HCT116 (cell line): ENCODE data around the gene BEND7. TPM values are rescaled to one million over a fixed set of nuclear protein-coding genes. Genes with fewer than 3 reads are reported as not detected.

Experiments used
- ATAC-seq: fragments of 200-7000 bp; cut with Tn5 transposase; 2 replicates; pipeline ENCODE4 v1.9.1; 2020; ENCODE audit warnings: mild to moderate bottlenecking, moderate library complexity
- BruUV-seq: library from RNA; stranded (reverse); fragments of 400-500 nt; replicated peaks from 2 replicates; lab custom pipeline; 2021; lab: Mats Ljungman, UMichigan
- CTCF ChIA-PET: fragments of 300-600 bp; sonication (Branson Sonifier 250); formaldehyde crosslinking; loops from one replicate; lab custom pipeline; 2021; ENCODE audit warnings: antibody characterized with exemption; lab: Charles Lee
- POLR2A ChIA-PET: fragments of 300-600, 350-600 bp; sonication (Branson Sonifier 250); formaldehyde crosslinking; loops from one replicate; lab custom pipeline; 2021; ENCODE audit warnings: antibody characterized with exemption; lab: Charles Lee
- RAD21 ChIA-PET, 2 experiments: fragments of 300-600 bp; sonication (Branson Sonifier 250); formaldehyde crosslinking; loops; one replicate each; lab custom pipeline; 2023; ENCODE audit warnings: low total read pairs in 2 of 2; ENCODE audit not compliant: uncharacterized antibody in 2 of 2, unreplicated experiment in 2 of 2, low non-redundant PET in 1 of 2; lab: Charles Lee
- DNase-seq: peaks from one replicate; pipeline ENCODE4 v3.0.0-alpha.2; 2010; ENCODE audit warnings: low read depth, low spot score
- H2AFZ ChIP-seq: fragments of 200-600 bp; shearing (Covaris generic), sonication (generic); 2 replicates; pipeline ENCODE4 v1.6.1; 2017; ENCODE audit warnings: low read depth, mixed run types, mixed read lengths, antibody characterized with exemption, low read length; ENCODE audit not compliant: poor library complexity, severe bottlenecking
- H3K27ac ChIP-seq: 2 replicates; pipeline ENCODE4 v1.5.1; 2012; ENCODE audit warnings: low read depth, low read length
- H3K27me3 ChIP-seq: fragments of 200-600 bp; sonication (generic); 2 replicates; pipeline ENCODE4 v1.6.1; 2016; ENCODE audit warnings: mixed run types, low read length, mixed read lengths; ENCODE audit not compliant: insufficient read depth
- H3K36me3 ChIP-seq, 2 experiments: fragments of 200-500 bp in 1 of 2; fragments of 200-600 bp in 1 of 2; sonication (Bioruptor generic) in 1 of 2; sonication (generic) in 1 of 2; 2 replicates each; pipeline versions ENCODE4 v1.5.1 to v1.6.1; 2014 to 2016; ENCODE audit warnings: low read length in 2 of 2, inconsistent platforms in 1 of 2, mixed read lengths in 1 of 2, mixed run types in 1 of 2; ENCODE audit not compliant: insufficient read depth in 2 of 2, control insufficient read depth in 1 of 2
- H3K4me1 ChIP-seq, 2 experiments: fragments of 200-600 bp in 1 of 2; sonication (generic) in 1 of 2; 2 replicates each; pipeline versions ENCODE4 v1.5.1 to v1.6.1; 2012 to 2017; ENCODE audit warnings: low read length in 2 of 2, inconsistent platforms in 1 of 2, mild to moderate bottlenecking in 1 of 2, mixed read lengths in 1 of 2, mixed run types in 1 of 2, moderate library complexity in 1 of 2; ENCODE audit not compliant: insufficient read depth in 2 of 2, control insufficient read depth in 1 of 2
- H3K4me2 ChIP-seq: fragments of 200-600 bp; sonication (generic); 2 replicates; pipeline ENCODE4 v1.6.1; 2017; ENCODE audit warnings: mixed run types, low read length, mixed read lengths
- H3K4me3 ChIP-seq, 2 experiments: fragments of 200-600 bp in 1 of 2; sonication (generic) in 1 of 2; replicated peaks in 1 of 2; 2 replicates each; pipeline ENCODE4 v1.5.1; 2011 to 2016; ENCODE audit warnings: low read length in 2 of 2, control low read depth in 1 of 2, low read depth in 1 of 2, mild to moderate bottlenecking in 1 of 2, mixed read lengths in 1 of 2, mixed run types in 1 of 2
- H3K79me2 ChIP-seq: fragments of 200-600 bp; sonication (generic); 2 replicates; pipeline ENCODE4 v1.6.1; 2017; ENCODE audit warnings: mild to moderate bottlenecking, mixed run types, low read length, moderate library complexity, mixed read lengths; ENCODE audit not compliant: insufficient read depth
- H3K9ac ChIP-seq: fragments of 200-600 bp; sonication (generic); 2 replicates; pipeline ENCODE4 v1.6.1; 2016; ENCODE audit warnings: low read length, mixed read lengths
- H3K9me2 ChIP-seq: fragments of 200-600 bp; sonication (generic), shearing (Covaris generic); 2 replicates; pipeline ENCODE4 v1.6.1; 2017; ENCODE audit warnings: mixed run types, mild to moderate bottlenecking, moderate library complexity; ENCODE audit not compliant: insufficient read depth
- H3K9me3 ChIP-seq, 2 experiments: fragments of 200-500 bp in 1 of 2; fragments of 200-600 bp in 1 of 2; sonication (Bioruptor generic) in 1 of 2; sonication (generic) in 1 of 2; 2 replicates each; pipeline ENCODE4 v1.6.1; 2014 to 2017; ENCODE audit warnings: low read length in 2 of 2, mixed read lengths in 2 of 2, inconsistent platforms in 1 of 2, low read depth in 1 of 2, mild to moderate bottlenecking in 1 of 2, mixed run types in 1 of 2, moderate library complexity in 1 of 2; ENCODE audit not compliant: control insufficient read depth in 1 of 2, insufficient read depth in 1 of 2
- H4K20me1 ChIP-seq: fragments of 200-600 bp; sonication (generic), shearing (Covaris generic); 2 replicates; pipeline ENCODE4 v1.6.1; 2017; ENCODE audit warnings: mixed run types, mild to moderate bottlenecking, moderate library complexity; ENCODE audit not compliant: insufficient read depth
- FOSL1 ChIP-seq: IDR thresholded peaks from 2 replicates; pipeline ENCODE4 v1.6.1; 2012; ENCODE audit warnings: low read depth
- SRF ChIP-seq: IDR thresholded peaks from 2 replicates; pipeline ENCODE4 v1.6.1; 2012; ENCODE audit warnings: low read depth
- intact Hi-C: fragments of 100-400 bp; cut with micrococcal nuclease; formaldehyde crosslinking; loops from 2 replicates; pipeline ENCODE4 v1.10.0; 2022
- total RNA-seq: library from RNA; stranded (reverse); gene quantifications from one replicate; pipeline ENCODE4 v1.2.1, GENCODE V29; 2021; ENCODE audit not compliant: unreplicated experiment
- TF ChIP-seq, protein P1 (sequence below): IDR thresholded peaks from 2 replicates; pipeline ENCODE4 v1.6.1; 2012; ENCODE audit warnings: low read depth
- TF ChIP-seq, protein P2 (sequence below): IDR thresholded peaks from 2 replicates; pipeline ENCODE4 v1.6.1; 2012
- TF ChIP-seq, protein P3 (sequence below), 3 experiments: fragments of 200-600 bp in 1 of 3; sonication (generic) in 1 of 3; IDR thresholded peaks in 2 of 3; conservative IDR thresholded peaks in 1 of 3; 2 replicates each; pipeline ENCODE4 v1.5.1; 2012 to 2017; ENCODE audit warnings: low read depth in 2 of 3, low read length in 2 of 3, antibody characterized with exemption in 1 of 3, borderline replicate concordance in 1 of 3, control low read depth in 1 of 3, mild to moderate bottlenecking in 1 of 3, mixed read lengths in 1 of 3, mixed run types in 1 of 3, moderate library complexity in 1 of 3; ENCODE audit not compliant: insufficient read depth in 1 of 3
- TF ChIP-seq, protein P4 (sequence below): IDR thresholded peaks from 2 replicates; pipeline ENCODE4 v1.6.1; 2012

Gene BEND7
- total RNA-seq, 1 experiment from 2014 or later = 13.8 TPM

DNA sequence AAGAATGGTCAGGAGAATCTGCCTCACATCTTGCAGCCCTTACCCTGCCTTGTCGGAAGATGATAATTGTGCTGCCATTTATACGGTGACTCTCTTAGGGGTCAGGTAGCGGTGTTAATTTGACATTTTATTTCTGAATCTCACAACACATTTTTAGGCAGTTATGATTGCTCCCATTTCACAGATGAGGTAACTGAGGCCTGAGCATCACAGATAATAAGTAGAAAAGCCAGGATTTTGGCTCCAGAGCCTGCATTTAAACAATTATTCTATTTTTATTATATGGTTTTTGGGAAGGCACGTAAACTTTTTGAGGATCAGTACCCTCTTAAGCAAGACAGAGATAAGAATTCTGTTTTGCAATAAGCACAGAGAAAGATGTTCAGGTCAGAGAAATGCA, 103.4 kb downstream of the BEND7 start:
- TF ChIP-seq, protein P1, sequence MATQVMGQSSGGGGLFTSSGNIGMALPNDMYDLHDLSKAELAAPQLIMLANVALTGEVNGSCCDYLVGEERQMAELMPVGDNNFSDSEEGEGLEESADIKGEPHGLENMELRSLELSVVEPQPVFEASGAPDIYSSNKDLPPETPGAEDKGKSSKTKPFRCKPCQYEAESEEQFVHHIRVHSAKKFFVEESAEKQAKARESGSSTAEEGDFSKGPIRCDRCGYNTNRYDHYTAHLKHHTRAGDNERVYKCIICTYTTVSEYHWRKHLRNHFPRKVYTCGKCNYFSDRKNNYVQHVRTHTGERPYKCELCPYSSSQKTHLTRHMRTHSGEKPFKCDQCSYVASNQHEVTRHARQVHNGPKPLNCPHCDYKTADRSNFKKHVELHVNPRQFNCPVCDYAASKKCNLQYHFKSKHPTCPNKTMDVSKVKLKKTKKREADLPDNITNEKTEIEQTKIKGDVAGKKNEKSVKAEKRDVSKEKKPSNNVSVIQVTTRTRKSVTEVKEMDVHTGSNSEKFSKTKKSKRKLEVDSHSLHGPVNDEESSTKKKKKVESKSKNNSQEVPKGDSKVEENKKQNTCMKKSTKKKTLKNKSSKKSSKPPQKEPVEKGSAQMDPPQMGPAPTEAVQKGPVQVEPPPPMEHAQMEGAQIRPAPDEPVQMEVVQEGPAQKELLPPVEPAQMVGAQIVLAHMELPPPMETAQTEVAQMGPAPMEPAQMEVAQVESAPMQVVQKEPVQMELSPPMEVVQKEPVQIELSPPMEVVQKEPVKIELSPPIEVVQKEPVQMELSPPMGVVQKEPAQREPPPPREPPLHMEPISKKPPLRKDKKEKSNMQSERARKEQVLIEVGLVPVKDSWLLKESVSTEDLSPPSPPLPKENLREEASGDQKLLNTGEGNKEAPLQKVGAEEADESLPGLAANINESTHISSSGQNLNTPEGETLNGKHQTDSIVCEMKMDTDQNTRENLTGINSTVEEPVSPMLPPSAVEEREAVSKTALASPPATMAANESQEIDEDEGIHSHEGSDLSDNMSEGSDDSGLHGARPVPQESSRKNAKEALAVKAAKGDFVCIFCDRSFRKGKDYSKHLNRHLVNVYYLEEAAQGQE = no peak
- TF ChIP-seq SRF (no peak), FOSL1 (no peak)
- TF ChIP-seq, protein P2, sequence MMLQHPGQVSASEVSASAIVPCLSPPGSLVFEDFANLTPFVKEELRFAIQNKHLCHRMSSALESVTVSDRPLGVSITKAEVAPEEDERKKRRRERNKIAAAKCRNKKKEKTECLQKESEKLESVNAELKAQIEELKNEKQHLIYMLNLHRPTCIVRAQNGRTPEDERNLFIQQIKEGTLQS = no peak
- TF ChIP-seq, protein P3, sequence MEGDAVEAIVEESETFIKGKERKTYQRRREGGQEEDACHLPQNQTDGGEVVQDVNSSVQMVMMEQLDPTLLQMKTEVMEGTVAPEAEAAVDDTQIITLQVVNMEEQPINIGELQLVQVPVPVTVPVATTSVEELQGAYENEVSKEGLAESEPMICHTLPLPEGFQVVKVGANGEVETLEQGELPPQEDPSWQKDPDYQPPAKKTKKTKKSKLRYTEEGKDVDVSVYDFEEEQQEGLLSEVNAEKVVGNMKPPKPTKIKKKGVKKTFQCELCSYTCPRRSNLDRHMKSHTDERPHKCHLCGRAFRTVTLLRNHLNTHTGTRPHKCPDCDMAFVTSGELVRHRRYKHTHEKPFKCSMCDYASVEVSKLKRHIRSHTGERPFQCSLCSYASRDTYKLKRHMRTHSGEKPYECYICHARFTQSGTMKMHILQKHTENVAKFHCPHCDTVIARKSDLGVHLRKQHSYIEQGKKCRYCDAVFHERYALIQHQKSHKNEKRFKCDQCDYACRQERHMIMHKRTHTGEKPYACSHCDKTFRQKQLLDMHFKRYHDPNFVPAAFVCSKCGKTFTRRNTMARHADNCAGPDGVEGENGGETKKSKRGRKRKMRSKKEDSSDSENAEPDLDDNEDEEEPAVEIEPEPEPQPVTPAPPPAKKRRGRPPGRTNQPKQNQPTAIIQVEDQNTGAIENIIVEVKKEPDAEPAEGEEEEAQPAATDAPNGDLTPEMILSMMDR (IDR thresholded peaks at IDR 0.05 in 2 of 3, conservative IDR thresholded peaks at IDR 0.05 in 1 of 3; ENCODE audit: borderline replicate concordance in 1 of 3, insufficient read depth in 1 of 3, low read depth in 2 of 3, low read length in 2 of 3) = no peak
- TF ChIP-seq, protein P4, sequence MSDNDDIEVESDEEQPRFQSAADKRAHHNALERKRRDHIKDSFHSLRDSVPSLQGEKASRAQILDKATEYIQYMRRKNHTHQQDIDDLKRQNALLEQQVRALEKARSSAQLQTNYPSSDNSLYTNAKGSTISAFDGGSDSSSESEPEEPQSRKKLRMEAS = no peak
- BruUV-seq = no TSS peak
- H3K4me1 ChIP-seq = no peaks in the 10 kb centered on the region
- intact Hi-C loops = no loop called here
- ATAC-seq = no peak
- H3K27me3 ChIP-seq = no peaks in the 10 kb centered on the region
- POLR2A ChIA-PET = no interaction called here
- RAD21 ChIA-PET = no interaction called here
- no peaks in the 10 kb centered on the region for H3K36me3 ChIP-seq
- no peak overlapping the region for H3K4me3 ChIP-seq
- H3K4me2 ChIP-seq = no peak overlapping the region
- H3K9me2 ChIP-seq = no peaks in the 10 kb centered on the region
- no peak overlapping the region for H3K9ac ChIP-seq
- H3K79me2 ChIP-seq = no peaks in the 10 kb centered on the region
- H2AFZ ChIP-seq = no peak overlapping the region
- H3K9me3 ChIP-seq = no peaks in the 10 kb centered on the region
- H3K27ac ChIP-seq = no peak overlapping the region
- H4K20me1 ChIP-seq = no peaks in the 10 kb centered on the region
- no peak for DNase-seq
- CTCF ChIA-PET = no interaction called here
